CD14-positive monocyte (primary cell): ENCODE measurements around the gene LYPLA2. TPM values are rescaled to one million over a fixed set of nuclear protein-coding genes. Genes with fewer than 3 reads are reported as not detected.

Experiments
- DNase-seq, 3 donors: peaks; one replicate each; pipeline ENCODE4 v3.0.0-alpha.2; 2011 to 2022
- H2AFZ ChIP-seq: 2 replicates; pipeline ENCODE4 v1.6.0; 2012; ENCODE audit warnings: mild to moderate bottlenecking, low read depth, low read length, inconsistent platforms; ENCODE audit not compliant: insufficient read depth, poor library complexity, severe bottlenecking
- H3K27ac ChIP-seq, 2 donors: 1 replicate in 1 of 2; 2 replicates in 1 of 2; pipeline ENCODE4 v1.5.1; 2012 to 2013; ENCODE audit warnings: low read length in 2 of 2, control low read depth in 1 of 2, inconsistent platforms in 1 of 2, low read depth in 1 of 2, mild to moderate bottlenecking in 1 of 2
- H3K27me3 ChIP-seq, 2 donors: one replicate each; pipeline versions ENCODE4 v1.6.0 to v1.6.1; 2011 to 2013; ENCODE audit warnings: low read length in 2 of 2; ENCODE audit not compliant: control insufficient read depth in 2 of 2, insufficient read depth in 2 of 2
- H3K36me3 ChIP-seq, 2 donors: replicated peaks in 1 of 2; 1 replicate in 1 of 2; 2 replicates in 1 of 2; pipeline versions ENCODE4 v1.5.1 to v1.6.1; 2012 to 2013; ENCODE audit warnings: low read length in 2 of 2, control low read depth in 1 of 2, inconsistent platforms in 1 of 2, mild to moderate bottlenecking in 1 of 2; ENCODE audit not compliant: insufficient read depth in 2 of 2, control insufficient read depth in 1 of 2
- H3K4me1 ChIP-seq, 2 donors: 1 replicate in 1 of 2; 2 replicates in 1 of 2; pipeline versions ENCODE4 v1.5.1 to v1.6.1; 2012 to 2013; ENCODE audit warnings: low read length in 2 of 2, control low read depth in 1 of 2, inconsistent platforms in 1 of 2, mild to moderate bottlenecking in 1 of 2, moderate library complexity in 1 of 2; ENCODE audit not compliant: insufficient read depth in 2 of 2, control insufficient read depth in 1 of 2
- H3K4me2 ChIP-seq: replicated peaks from 2 replicates; pipeline ENCODE3; 2012; ENCODE audit warnings: low read length, moderate library complexity, mild to moderate bottlenecking; ENCODE audit not compliant: poor library complexity, severe bottlenecking; ENCODE audit errors: extremely low read depth
- H3K4me3 ChIP-seq, 3 experiments: fragments of 200-600 bp in 1 of 3; sonication (generic) in 1 of 3; replicated peaks in 1 of 3; 1 replicate in 2 of 3; 2 replicates in 1 of 3; pipeline ENCODE4 v1.5.1; 2011 to 2013; ENCODE audit warnings: low read length in 3 of 3, mild to moderate bottlenecking in 3 of 3, control low read depth in 2 of 3, low read depth in 2 of 3, inconsistent platforms in 1 of 3, moderate library complexity in 1 of 3
- H3K79me2 ChIP-seq: 2 replicates; pipeline ENCODE4 v1.6.0; 2012; ENCODE audit warnings: mild to moderate bottlenecking, control low read depth, inconsistent platforms, low read length, moderate library complexity; ENCODE audit not compliant: insufficient read depth
- H3K9ac ChIP-seq: 2 replicates; pipeline ENCODE4 v1.6.0; 2017; ENCODE audit warnings: low read length, mild to moderate bottlenecking; ENCODE audit not compliant: insufficient read depth, poor library complexity, severe bottlenecking
- H3K9me3 ChIP-seq, 2 donors: replicated peaks in 1 of 2; 1 replicate in 1 of 2; 2 replicates in 1 of 2; pipeline versions ENCODE4 v1.5.1 to v1.6.1; 2012 to 2013; ENCODE audit warnings: low read length in 2 of 2, control low read depth in 1 of 2; ENCODE audit not compliant: control insufficient read depth in 1 of 2, insufficient read depth in 1 of 2
- H4K20me1 ChIP-seq: 2 replicates; pipeline ENCODE4 v1.6.0; 2012; ENCODE audit warnings: mild to moderate bottlenecking, low read length, control low read depth, moderate library complexity; ENCODE audit not compliant: insufficient read depth
- H3K27ac Mint-ChIP-seq, 7 donors: one replicate each; pipeline ENCODE4 v1.8.0; 2020; ENCODE audit warnings: mild to moderate bottlenecking in 7 of 7, mixed read lengths in 7 of 7, moderate library complexity in 6 of 7, inconsistent platforms in 2 of 7
- H3K27me3 Mint-ChIP-seq, 3 donors: one replicate each; pipeline ENCODE4 v1.8.0; 2021 to 2022; ENCODE audit warnings: low read depth in 3 of 3, mild to moderate bottlenecking in 3 of 3, mixed read lengths in 3 of 3, moderate library complexity in 3 of 3, inconsistent platforms in 1 of 3
- H3K36me3 Mint-ChIP-seq, 2 donors: one replicate each; pipeline ENCODE4 v1.8.0; 2020; ENCODE audit warnings: mixed read lengths in 2 of 2, inconsistent platforms in 1 of 2, mild to moderate bottlenecking in 1 of 2
- H3K4me1 Mint-ChIP-seq: one replicate; pipeline ENCODE4 v1.8.0; 2020; ENCODE audit warnings: mild to moderate bottlenecking, mixed read lengths
- H3K4me3 Mint-ChIP-seq, 2 donors: one replicate each; pipeline ENCODE4 v1.8.0; 2020; ENCODE audit warnings: mild to moderate bottlenecking in 2 of 2, mixed read lengths in 2 of 2, moderate library complexity in 1 of 2
- H3K9me3 Mint-ChIP-seq, 7 donors: one replicate each; pipeline ENCODE4 v1.8.0; 2020 to 2022; ENCODE audit warnings: mixed read lengths in 7 of 7, mild to moderate bottlenecking in 6 of 7, moderate library complexity in 6 of 7, inconsistent platforms in 2 of 7
- CTCF ChIP-seq: fragments of 200-600 bp; IDR thresholded peaks from one replicate; pipeline ENCODE4 v1.8.0; 2022; ENCODE audit warnings: antibody characterized with exemption, mild to moderate bottlenecking
- WGBS: methylation state at CpG from one replicate; pipeline ENCODE4 v1.1.5; 2013; ENCODE audit warnings: missing lambda C conversion rate; ENCODE audit not compliant: insufficient coverage; 5-methylcytosine and 5-hydroxymethylcytosine counted together
- intact Hi-C, 2 donors: fragments of 100-400 bp; cut with micrococcal nuclease; formaldehyde crosslinking; loops; one replicate each; pipeline versions ENCODE4 v1.15.0 to v1.15.1; 2023
- polyA plus RNA-seq, 3 donors: library from polyadenylated mRNA; depleted of rRNA in 1 of 3; unstranded in 2 of 3; stranded (reverse) in 1 of 3; fragments of 300-500 nt in 2 of 3; fragments of >200 nt in 1 of 3; fragmentation: Illumina TruSeq in 2 of 3; gene quantifications; 1 replicate in 2 of 3; 2 replicates in 1 of 3; pipeline ENCODE4 v1.2.3, GENCODE V29; 2012 to 2021

LYPLA2 gene
- polyA plus RNA-seq, 3 donors: 68.3 to 86.7 (median 74.1) TPM

- intact Hi-C loops: no loop called here
- H2AFZ ChIP-seq: no peak overlapping the region
- H3K9ac ChIP-seq: no peak overlapping the region
Observed at GRCh38 chr1:23796466-23797271, 5.7 kb downstream of the LYPLA2 start.

More at GRCh38 chr1:23796466-23797271, 5.7 kb downstream of the LYPLA2 start:
- H3K9me3 ChIP-seq: no peaks in the 10 kb centered on the region
- no peak for DNase-seq
- 90% methylated on average over 6 of the region's 17 CpGs for WGBS
- peaks cover 31% of the 10 kb centered on the region for H3K4me1 Mint-ChIP-seq
- H3K27me3 ChIP-seq: no peaks in the 10 kb centered on the region
- H3K36me3 Mint-ChIP-seq: peaks cover 26 to 54% of the 10 kb centered on the region in 2 donors
- H3K79me2 ChIP-seq: peaks cover 23% of the 10 kb centered on the region
- H3K27ac ChIP-seq: no peak overlapping the region
- H3K4me3 Mint-ChIP-seq: no peak overlapping the region
- H3K27me3 Mint-ChIP-seq: peaks cover 0 to 3% (median 0%) of the 10 kb centered on the region in 3 donors
- no peak for TF ChIP-seq CTCF
- H3K4me1 ChIP-seq: peaks cover 30 to 45% of the 10 kb centered on the region in 2 donors
- H3K9me3 Mint-ChIP-seq: peaks cover 0 to 2% (median 0%) of the 10 kb centered on the region in 7 donors
- H3K27ac Mint-ChIP-seq: peak overlapping the region in 5 of 7 donors; percentile 15 to 84 (median 56)
- no peak overlapping the region for H3K4me2 ChIP-seq
- peaks cover 17% of the 10 kb centered on the region for H4K20me1 ChIP-seq
- peaks cover 33 to 54% of the 10 kb centered on the region in 2 donors for H3K36me3 ChIP-seq
- H3K4me3 ChIP-seq: no peak overlapping the region
